GM19468 (cell line): ENCODE measurements around the gene ZNF276.
A peak's percentile ranks its signal among the peaks of the same experiment; 100 is the strongest.

ENCODE experiments used
- ATAC-seq: cut with Tn5 transposase; IDR thresholded peaks from one replicate; pipeline ENCODE4 v1.9.1; 2021; ENCODE audit warnings: mild to moderate bottlenecking, moderate library complexity, moderate number of reproducible peaks; ENCODE audit not compliant: unreplicated experiment; ENCODE audit errors: extremely low read depth

Gene ZNF276

GRCh38 chr16:89710709-89711564 is 10.4 kb upstream of the ZNF276 start:
- no peak for ATAC-seq

- no peak for ATAC-seq
Observed at GRCh38 chr16:89711601-89712273, 9.6 kb upstream of the ZNF276 start.

- no peak for ATAC-seq
Observed at GRCh38 chr16:89712274-89712781, 9.0 kb upstream of the ZNF276 start.

- no peak for ATAC-seq
Observed at GRCh38 chr16:89716493-89716892, 4.8 kb upstream of the ZNF276 start.

GRCh38 chr16:89716916-89717687 is 4.2 kb upstream of the ZNF276 start:
- no peak for ATAC-seq

GRCh38 chr16:89717688-89718505 is 3.4 kb upstream of the ZNF276 start:
- ATAC-seq, result no peak

- no peak for ATAC-seq
Observed at GRCh38 chr16:89720551-89720812, 855 bp upstream of the ZNF276 start.

GRCh38 chr16:89721546-89722391 is 432 bp downstream of the ZNF276 start:
- ATAC-seq, result peak; percentile 23

GRCh38 chr16:89722392-89723278 is 1.3 kb downstream of the ZNF276 start:
- no peak for ATAC-seq

- no peak for ATAC-seq
Observed at GRCh38 chr16:89723279-89724250, 2.2 kb downstream of the ZNF276 start.

- no peak for ATAC-seq
Observed at GRCh38 chr16:89727406-89728120, 6.2 kb downstream of the ZNF276 start.

- ATAC-seq, result no peak
Observed at GRCh38 chr16:89729293-89729692, 8.0 kb downstream of the ZNF276 start.

- no peak for ATAC-seq
Observed at GRCh38 chr16:89729863-89730593, 8.7 kb downstream of the ZNF276 start.

- no peak for ATAC-seq
Observed at GRCh38 chr16:89730610-89731234, 9.4 kb downstream of the ZNF276 start.

- ATAC-seq, result no peak
Observed at GRCh38 chr16:89732142-89732917, 11.0 kb downstream of the ZNF276 start.
